ENCODE results near the gene DNAJC22.
"Not testable (repeated sequence)": the region's sequence is repeated elsewhere in the genome, so short reads cannot be mapped to it uniquely, and the experiment has no call there.

DNAJC22 gene

GRCh38 chr12:49346659-49347310 is at the start of gene DNAJC22:
TSS of gene DNAJC22 (plus strand) at chr12:49346888. CDS start at chr12:49348873, 1,985 bp downstream.
- DNase-seq (ENCODE audit: low read depth in 2 of 2): no peak

- no peak for DNase-seq (ENCODE audit: low read depth in 2 of 2)
Measured at GRCh38 chr12:49297695-49298060, 49.0 kb upstream of the DNAJC22 start.

- no peak for DNase-seq (ENCODE audit: low read depth in 2 of 2)
Measured at GRCh38 chr12:49298160-49298559, 48.5 kb upstream of the DNAJC22 start.

GRCh38 chr12:49301760-49302159 is 44.9 kb upstream of the DNAJC22 start:
- no peak for DNase-seq (ENCODE audit: low read depth in 2 of 2)

- no peak for DNase-seq (ENCODE audit: low read depth in 2 of 2)
Measured at GRCh38 chr12:49304161-49304560, 42.5 kb upstream of the DNAJC22 start.

GRCh38 chr12:49305762-49306510 is 40.8 kb upstream of the DNAJC22 start:
- DNase-seq (ENCODE audit: low read depth in 2 of 2): no peak

GRCh38 chr12:49309386-49309785 is 37.3 kb upstream of the DNAJC22 start:
- no peak for DNase-seq (ENCODE audit: low read depth in 2 of 2)

- DNase-seq (ENCODE audit: low read depth in 2 of 2): not testable (repeated sequence)
Measured at GRCh38 chr12:49310451-49311000, 36.2 kb upstream of the DNAJC22 start.

- no peak for DNase-seq (ENCODE audit: low read depth in 2 of 2)
Measured at GRCh38 chr12:49314811-49315210, 31.9 kb upstream of the DNAJC22 start.

GRCh38 chr12:49317118-49317517 is 29.6 kb upstream of the DNAJC22 start:
- DNase-seq (ENCODE audit: low read depth in 2 of 2): not testable (repeated sequence)

- DNase-seq (ENCODE audit: low read depth in 2 of 2): not testable (repeated sequence)
Measured at GRCh38 chr12:49320411-49321103, 26.1 kb upstream of the DNAJC22 start.

GRCh38 chr12:49322367-49322707 is 24.4 kb upstream of the DNAJC22 start:
- no peak for DNase-seq (ENCODE audit: low read depth in 2 of 2)

GRCh38 chr12:49322708-49323523 is 23.8 kb upstream of the DNAJC22 start, which contains the start of gene TROAP:
TSS of gene TROAP (plus strand) at chr12:49323255. CDS start at chr12:49323609, 354 bp downstream.
- peak; percentile 89 to 95 for DNase-seq (ENCODE audit: low read depth in 2 of 2)

GRCh38 chr12:49323524-49324097 is 23.1 kb upstream of the DNAJC22 start:
- no peak for DNase-seq (ENCODE audit: low read depth in 2 of 2)

GRCh38 chr12:49325606-49326005 is 21.1 kb upstream of the DNAJC22 start:
- no peak for DNase-seq (ENCODE audit: low read depth in 2 of 2)

- DNase-seq (ENCODE audit: low read depth in 2 of 2): no peak
Measured at GRCh38 chr12:49327368-49327767, 19.3 kb upstream of the DNAJC22 start.

- no peak for DNase-seq (ENCODE audit: low read depth in 2 of 2)
Measured at GRCh38 chr12:49327887-49328286, 18.8 kb upstream of the DNAJC22 start.

GRCh38 chr12:49328816-49329215 is 17.9 kb upstream of the DNAJC22 start:
- DNase-seq (ENCODE audit: low read depth in 2 of 2): no peak

- no peak for DNase-seq (ENCODE audit: low read depth in 2 of 2)
Measured at GRCh38 chr12:49330032-49330619, 16.6 kb upstream of the DNAJC22 start.

- DNase-seq (ENCODE audit: low read depth in 2 of 2): no peak
Measured at GRCh38 chr12:49330631-49331379, 15.9 kb upstream of the DNAJC22 start.

Measured in stimulated activated CD8-positive, alpha-beta memory T cell treated with anti-CD3 and anti-CD28 coated beads, Interleukin-15, amount 100 ng/mL, for 4 hours (primary cell).